Psoas muscle (tissue), 8 donors: Measurements from ENCODE around the gene XCR1. TPM values are rescaled to one million over a fixed set of nuclear protein-coding genes. Genes with fewer than 3 reads are reported as not detected.
"Not testable (repeated sequence)": the region's sequence is repeated elsewhere in the genome, so short reads cannot be mapped to it uniquely, and the experiment has no call there.

Experiments
- ATAC-seq, 4 donors: fragments of 200-7000 bp; cut with Tn5 transposase; one replicate each; pipeline ENCODE4 v1.9.1; 2020; ENCODE audit warnings: moderate library complexity in 3 of 4, mild to moderate bottlenecking in 2 of 4
- DNase-seq, 2 donors: peaks; one replicate each; pipeline ENCODE4 v3.0.0-alpha.2; 2020
- H3K27ac ChIP-seq: fragments of 200-600 bp; one replicate; pipeline ENCODE4 v1.8.0; 2022
- H3K27me3 ChIP-seq, 3 donors: fragments of 200-600 bp in 1 of 3; one replicate each; pipeline versions ENCODE4 v1.6.1 to v1.8.0; 2013 to 2022; ENCODE audit warnings: low read length in 2 of 3, mild to moderate bottlenecking in 2 of 3, moderate library complexity in 1 of 3; ENCODE audit not compliant: insufficient read depth in 3 of 3
- H3K36me3 ChIP-seq, 2 donors: fragments of 200-600 bp in 1 of 2; one replicate each; pipeline versions ENCODE4 v1.6.1 to v1.8.0; 2013 to 2022; ENCODE audit warnings: low read depth in 1 of 2, mild to moderate bottlenecking in 1 of 2, moderate library complexity in 1 of 2; ENCODE audit not compliant: insufficient read depth in 1 of 2
- H3K4me1 ChIP-seq: fragments of 200-600 bp; one replicate; pipeline ENCODE4 v1.8.0; 2022
- H3K4me3 ChIP-seq: fragments of 200-600 bp; one replicate; pipeline ENCODE4 v1.8.0; 2022; ENCODE audit warnings: mild to moderate bottlenecking
- H3K9me3 ChIP-seq: fragments of 200-600 bp; one replicate; pipeline ENCODE4 v1.8.0; 2022
- CTCF ChIP-seq: fragments of 200-600 bp; IDR thresholded peaks from one replicate; pipeline ENCODE4 v1.8.0; 2022; ENCODE audit warnings: antibody characterized with exemption
- WGBS, 3 donors: extraction: QIAGEN DNeasy Blood & Tissue Kit; methylation state at CpG; one replicate each; pipeline versions ENCODE4 v1.1.6 to v1.1.7; 2013; 5-methylcytosine and 5-hydroxymethylcytosine counted together
- intact Hi-C, 2 donors: fragments of 100-400 bp; cut with DNase I; formaldehyde crosslinking; loops; one replicate each; pipeline versions ENCODE4 v1.11.0 to v1.14.2; 2022
- polyA plus RNA-seq, 3 donors: library from polyadenylated mRNA; stranded (reverse); fragments of 200-250 nt; gene quantifications; one replicate each; pipeline ENCODE4 v1.2.3, GENCODE V29; 2013
- total RNA-seq, 4 donors: library from RNA; stranded (reverse); fragmentation: NEBNext Ultra II Directional in 2 of 4; extraction: Animal tissue kit (Norgen Biotek cat#: 25700) in 2 of 4; gene quantifications; one replicate each; pipeline versions ENCODE4 v1.2.1 to v1.2.4, GENCODE V29; 2021 to 2023
- donor health status: healthy with polysubstance abuse.
- donor health status: DM: no; HTN: no; CAD: no; lungs with moderate emphysema.
- donor health status: Bipolar disorder and iron deficiency.
- donor health status: healthy.
- donor health status: DM: yes; HTN: yes; CAD: no.
- donor health status: DM: no; HTN: no; CAD: no.
- donor health status: DM: no; HTN: no; CAD: no.
- donor health status: DM: yes; HTN: yes; CAD: no.

The XCR1 gene
- total and polyA plus RNA-seq, 7 donors, result 0.01 to 0.10 (median 0.05) TPM; not detected in 1

DNA sequence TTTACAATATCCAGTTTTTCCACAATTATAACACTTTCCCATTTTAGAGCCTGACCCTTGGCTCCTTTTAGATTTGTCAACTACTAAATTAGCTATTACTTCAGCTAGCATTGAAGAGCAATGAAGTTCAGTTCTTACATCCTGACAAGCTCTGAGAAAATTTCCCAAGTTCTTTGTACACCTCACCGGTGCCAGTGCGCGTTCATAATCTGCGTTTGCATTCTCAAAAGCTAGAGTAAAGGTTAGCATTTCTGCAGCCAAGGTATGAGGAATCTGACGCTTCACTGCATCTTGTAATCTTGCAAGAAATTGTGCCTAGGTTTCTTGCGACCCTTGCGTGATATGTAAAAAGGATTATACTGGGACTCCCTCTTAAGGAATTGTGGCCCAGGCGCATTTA is 25.2 kb upstream of the XCR1 start:
- Histone ChIP-seq H3K9me3 (no peaks in the 10 kb centered on the region), H3K27me3 (no peaks in the 10 kb centered on the region), H3K4me3 (no peak overlapping the region), H3K27ac (no peak overlapping the region), H3K4me1 (no peaks in the 10 kb centered on the region), H3K36me3 (no peaks in the 10 kb centered on the region)
- ATAC-seq (no peak), DNase-seq (no peak)
- no peak for TF ChIP-seq CTCF
- intact Hi-C loops, result no loop called here
- 94 to 96% (median 96%) methylated on average over 8 of the region's 8 CpGs for WGBS, 3 donors

DNA sequence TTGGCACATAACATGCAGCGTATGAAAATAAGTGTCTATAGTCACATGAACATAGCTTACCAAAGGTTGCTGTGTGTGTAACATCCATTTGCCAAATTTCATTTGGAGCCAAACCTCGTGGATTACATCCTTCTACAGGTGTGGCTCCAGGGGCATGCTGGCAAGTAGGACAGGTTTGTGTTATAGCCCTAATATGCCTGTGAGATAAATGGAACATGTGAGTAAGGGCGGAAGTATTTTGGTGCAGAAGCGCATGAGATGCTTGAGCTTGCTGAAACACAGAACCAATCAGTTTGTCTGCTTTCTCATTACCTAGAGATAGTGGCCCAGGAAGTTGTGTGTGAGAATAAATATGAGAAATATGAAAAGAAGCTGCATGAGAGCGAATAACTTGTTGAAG is 21.8 kb upstream of the XCR1 start:
- no peak overlapping the region for H3K27ac ChIP-seq
- 81 to 88% (median 81%) methylated on average over 5 of the region's 5 CpGs for WGBS, 3 donors
- no peak overlapping the region for H3K4me3 ChIP-seq
- DNase-seq, result no peak
- intact Hi-C loops, result no loop called here
- TF ChIP-seq CTCF, result no peak
- H3K4me1 ChIP-seq, result peaks cover 5% of the 10 kb centered on the region
- H3K9me3 ChIP-seq, result no peaks in the 10 kb centered on the region
- ATAC-seq, result no peak
- H3K36me3 ChIP-seq, result no peaks in the 10 kb centered on the region
- H3K27me3 ChIP-seq, result no peaks in the 10 kb centered on the region

GRCh38 chr3:46046231-46046630 is 18.9 kb upstream of the XCR1 start:
- 82 to 85% (median 85%) methylated on average over 5 of the region's 5 CpGs for WGBS, 3 donors
- not testable (repeated sequence) for ATAC-seq

DNA sequence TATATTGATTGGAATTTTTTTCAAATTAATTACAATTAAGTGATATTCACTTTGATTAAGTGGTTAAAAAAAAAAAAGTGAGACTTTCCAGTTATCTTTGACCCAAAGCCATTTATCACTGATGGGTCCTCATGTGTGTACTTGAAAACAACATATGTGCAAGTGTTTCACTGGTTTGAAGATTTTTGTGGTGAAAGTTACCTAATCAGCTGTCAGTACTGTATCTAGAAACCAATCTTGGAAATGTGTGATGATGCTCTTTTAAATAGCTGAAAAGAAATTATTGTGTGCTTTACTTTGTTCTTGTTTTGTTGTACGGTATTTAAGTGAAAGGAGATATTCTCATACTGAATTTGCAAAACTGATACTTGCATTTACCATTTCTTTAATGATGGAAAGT is 11.6 kb upstream of the XCR1 start:
- Histone ChIP-seq H3K9me3 (no peaks in the 10 kb centered on the region), H3K27me3 (no peaks in the 10 kb centered on the region), H3K27ac (no peak overlapping the region), H3K36me3 (no peaks in the 10 kb centered on the region), H3K4me1 (no peaks in the 10 kb centered on the region), H3K4me3 (no peak overlapping the region)
- DNase-seq, result no peak
- TF ChIP-seq CTCF, result no peak
- no peak for ATAC-seq
- 88 to 96% (median 96%) methylated on average over 1 of the region's 1 CpG for WGBS, 3 donors
- intact Hi-C loops, result no loop called here

More at GRCh38 chr3:46046231-46046630, 18.9 kb upstream of the XCR1 start:
- H3K27me3 ChIP-seq, DNase-seq, H3K4me3 ChIP-seq, H3K27ac ChIP-seq, H3K4me1 ChIP-seq, H3K36me3 ChIP-seq, intact Hi-C loops, H3K9me3 ChIP-seq: not testable (repeated sequence)

DNA sequence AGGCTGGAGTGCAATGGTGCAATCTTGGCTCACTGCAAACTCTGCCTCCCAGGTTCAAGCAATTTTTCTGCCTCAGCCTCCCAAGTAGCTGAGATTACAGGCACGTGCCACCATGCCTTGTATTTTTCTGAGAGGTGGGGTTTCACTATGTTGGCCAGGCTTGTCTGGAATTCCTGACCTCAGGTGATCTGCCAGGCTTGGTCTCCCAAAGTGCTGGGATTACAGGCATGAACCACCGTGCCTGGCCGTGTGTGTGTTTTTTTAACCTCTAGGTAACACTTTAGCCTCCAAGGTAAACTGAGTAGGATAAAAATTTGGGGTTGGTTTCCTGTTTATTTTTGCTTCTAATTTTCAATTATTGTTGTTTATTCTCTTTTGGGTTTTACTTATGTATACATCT is 10.8 kb upstream of the XCR1 start:
- H3K9me3 ChIP-seq, ATAC-seq, H3K36me3 ChIP-seq, intact Hi-C loops, H3K4me3 ChIP-seq, H3K27ac ChIP-seq, H3K4me1 ChIP-seq, DNase-seq, H3K27me3 ChIP-seq: not testable (repeated sequence)
- 35 to 62% (median 40%) methylated on average over 3 of the region's 3 CpGs for WGBS, 3 donors

DNA sequence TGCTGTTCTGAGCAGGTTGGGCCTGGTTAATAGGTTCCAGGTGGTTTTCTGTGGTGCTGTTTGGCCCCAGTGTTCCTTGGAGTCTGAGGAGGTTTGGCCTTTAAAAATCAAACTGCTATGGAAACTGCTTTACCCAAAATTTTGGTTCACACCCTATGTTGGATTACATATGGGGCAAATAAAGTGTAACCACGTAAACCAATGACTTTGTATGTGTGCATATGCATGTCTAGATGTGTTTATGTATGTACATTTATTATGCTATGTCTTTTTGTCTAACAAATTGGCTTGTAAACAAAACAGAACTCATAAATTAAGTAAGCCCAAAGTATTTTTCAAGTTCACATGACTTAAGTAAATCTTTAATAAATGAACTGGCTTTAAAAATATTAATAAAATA is 8.9 kb upstream of the XCR1 start:
- Histone ChIP-seq H3K9me3 (no peaks in the 10 kb centered on the region), H3K4me1 (no peaks in the 10 kb centered on the region), H3K27ac (no peak overlapping the region), H3K4me3 (no peak overlapping the region), H3K36me3 (no peaks in the 10 kb centered on the region), H3K27me3 (no peaks in the 10 kb centered on the region)
- intact Hi-C loops, result no loop called here
- no peak for DNase-seq
- WGBS, 3 donors, result 83 to 98% (median 98%) methylated on average over 1 of the region's 1 CpG
- ATAC-seq, result no peak
- no peak for TF ChIP-seq CTCF
